Astrocyte of the cerebellum (primary cell): ENCODE results near the gene NIN.

Experiments used
- DNase-seq: peaks from one replicate; pipeline ENCODE4 v3.0.0-alpha.2; 2011; ENCODE audit warnings: low read depth
- H3K4me3 ChIP-seq: 2 replicates; pipeline ENCODE4 v1.5.1; 2011; ENCODE audit warnings: mild to moderate bottlenecking, low read depth, low read length, moderate library complexity
- in situ Hi-C: cut with HindIII; loops from 2 replicates; pipeline ENCODE4 v1.10.0; 2017; ENCODE audit warnings: low sequenced_read_pairs
- TF ChIP-seq, protein P1 (sequence below): IDR thresholded peaks from 2 replicates; pipeline ENCODE4 v1.5.1; 2012; ENCODE audit warnings: low read length, low read depth, moderate library complexity, mild to moderate bottlenecking; ENCODE audit errors: missing control alignments

Gene NIN

GRCh38 chr14:50675597-50675996 lies 155.4 kb downstream of the NIN start:
- no peak for DNase-seq
- H3K4me3 ChIP-seq: no peak overlapping the region
- in situ Hi-C loops: no loop called here
- TF ChIP-seq, protein P1, sequence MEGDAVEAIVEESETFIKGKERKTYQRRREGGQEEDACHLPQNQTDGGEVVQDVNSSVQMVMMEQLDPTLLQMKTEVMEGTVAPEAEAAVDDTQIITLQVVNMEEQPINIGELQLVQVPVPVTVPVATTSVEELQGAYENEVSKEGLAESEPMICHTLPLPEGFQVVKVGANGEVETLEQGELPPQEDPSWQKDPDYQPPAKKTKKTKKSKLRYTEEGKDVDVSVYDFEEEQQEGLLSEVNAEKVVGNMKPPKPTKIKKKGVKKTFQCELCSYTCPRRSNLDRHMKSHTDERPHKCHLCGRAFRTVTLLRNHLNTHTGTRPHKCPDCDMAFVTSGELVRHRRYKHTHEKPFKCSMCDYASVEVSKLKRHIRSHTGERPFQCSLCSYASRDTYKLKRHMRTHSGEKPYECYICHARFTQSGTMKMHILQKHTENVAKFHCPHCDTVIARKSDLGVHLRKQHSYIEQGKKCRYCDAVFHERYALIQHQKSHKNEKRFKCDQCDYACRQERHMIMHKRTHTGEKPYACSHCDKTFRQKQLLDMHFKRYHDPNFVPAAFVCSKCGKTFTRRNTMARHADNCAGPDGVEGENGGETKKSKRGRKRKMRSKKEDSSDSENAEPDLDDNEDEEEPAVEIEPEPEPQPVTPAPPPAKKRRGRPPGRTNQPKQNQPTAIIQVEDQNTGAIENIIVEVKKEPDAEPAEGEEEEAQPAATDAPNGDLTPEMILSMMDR: no peak

GRCh38 chr14:50670866-50671256 lies 160.1 kb downstream of the NIN start:
- TF ChIP-seq, protein P1: no peak
- no peak overlapping the region for H3K4me3 ChIP-seq
- in situ Hi-C loops: no loop called here
- DNase-seq: no peak

- no peak overlapping the region for H3K4me3 ChIP-seq
- TF ChIP-seq, protein P1: no peak
- DNase-seq: no peak
- in situ Hi-C loops: no loop called here
Measured at GRCh38 chr14:50670196-50670865, 160.6 kb downstream of the NIN start.
